NT2/D1 (cell line): Measurements from ENCODE around the gene RSRC1.

ENCODE experiments used
- SUZ12 ChIP-seq: IDR thresholded peaks from 2 replicates; pipeline ENCODE4 v1.6.1; 2011; ENCODE audit not compliant: insufficient read length, insufficient read depth; ENCODE audit errors: extremely low read depth
- YY1 ChIP-seq: IDR thresholded peaks from 2 replicates; pipeline ENCODE4 v1.6.1; 2011; ENCODE audit not compliant: insufficient read length, insufficient read depth

GRCh38 chr3:158350971-158351370, 241.1 kb downstream of the RSRC1 start:
- TF ChIP-seq SUZ12 (no peak), YY1 (no peak)
